ENCODE data around the gene MORC1. TPM values are rescaled to one million over a fixed set of nuclear protein-coding genes. Genes with fewer than 3 reads are reported as not detected.
"Not testable (repeated sequence)": the region's sequence is repeated elsewhere in the genome, so short reads cannot be mapped to it uniquely, and the experiment has no call there.

The MORC1 gene
- total and polyA plus RNA-seq, 3 donors from 2014 or later: 15.4 to 19.4 (median 16.0) TPM

DNA sequence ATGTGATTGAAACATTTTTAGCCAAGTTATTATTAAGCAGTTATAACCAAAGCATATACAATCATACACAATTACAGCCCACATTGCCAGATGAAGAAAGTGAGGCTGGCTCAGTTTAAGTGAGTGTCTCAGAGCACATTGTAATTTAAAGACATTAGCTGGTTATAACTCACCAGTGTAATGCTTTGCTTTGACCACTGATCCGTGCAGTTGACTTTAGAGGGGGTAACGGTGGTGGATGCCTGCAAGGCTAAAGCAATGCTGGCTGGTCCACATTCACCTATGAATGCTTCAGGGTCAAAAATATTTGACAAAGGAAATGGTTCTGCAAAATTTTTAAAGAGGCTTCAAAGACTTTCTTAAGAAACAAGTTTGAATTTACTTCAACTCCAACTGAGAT, 19.8 kb upstream of the MORC1 start:
- Histone ChIP-seq H3K4me1 (no peaks in the 10 kb centered on the region), H3K27me3 (no peaks in the 10 kb centered on the region), H3K36me3 (ENCODE audit: low read depth, missing control alignments) (no peaks in the 10 kb centered on the region), H3K9me3 (no peaks in the 10 kb centered on the region), H3K4me3 (no peak overlapping the region), H3K27ac (no peak overlapping the region)
- no peak for DNase-seq
- WGBS, 2 donors: 69 to 77% methylated on average over 2 of the region's 2 CpGs
- intact Hi-C loops (cut with DNase I; ENCODE audit: low total_unique reads): no loop called here
- no peak for TF ChIP-seq CTCF (IDR thresholded peaks at IDR 0.05)
- TF ChIP-seq POLR2A (IDR thresholded peaks at IDR 0.05): no peak

GRCh38 chr3:109136523-109136922, 18.6 kb upstream of the MORC1 start, which contains the start of gene C3orf85:
C3orf85 (plus strand) TSS chr3:109136719; CDS start chr3:109136848, 129 bp downstream.
- H3K36me3 ChIP-seq (ENCODE audit: low read depth, missing control alignments): no peaks in the 10 kb centered on the region
- intact Hi-C loops (cut with DNase I; ENCODE audit: low total_unique reads): no loop called here
- H3K27me3 ChIP-seq: no peaks in the 10 kb centered on the region
- WGBS, 2 donors: 90 to 95% methylated on average over 3 of the region's 3 CpGs
- no peak for DNase-seq
- H3K27ac ChIP-seq: no peak within 1 kb of the TSS
- TF ChIP-seq CTCF (IDR thresholded peaks at IDR 0.05) (no peak), POLR2A (IDR thresholded peaks at IDR 0.05) (no peak)
- H3K9me3 ChIP-seq: no peaks in the 10 kb centered on the region
- no peak within 1 kb of the TSS for H3K4me3 ChIP-seq
- no peaks in the 10 kb centered on the region for H3K4me1 ChIP-seq

- intact Hi-C loops (cut with DNase I; ENCODE audit: low total_unique reads); H3K27ac ChIP-seq; DNase-seq; H3K36me3 ChIP-seq (ENCODE audit: low read depth, missing control alignments); H3K9me3 ChIP-seq; H3K4me1 ChIP-seq; H3K27me3 ChIP-seq; H3K4me3 ChIP-seq: not testable (repeated sequence)
- WGBS, 2 donors: 83 to 98% methylated on average over 5 of the region's 5 CpGs
Measured at GRCh38 chr3:109133474-109133816, 15.5 kb upstream of the MORC1 start.

DNA sequence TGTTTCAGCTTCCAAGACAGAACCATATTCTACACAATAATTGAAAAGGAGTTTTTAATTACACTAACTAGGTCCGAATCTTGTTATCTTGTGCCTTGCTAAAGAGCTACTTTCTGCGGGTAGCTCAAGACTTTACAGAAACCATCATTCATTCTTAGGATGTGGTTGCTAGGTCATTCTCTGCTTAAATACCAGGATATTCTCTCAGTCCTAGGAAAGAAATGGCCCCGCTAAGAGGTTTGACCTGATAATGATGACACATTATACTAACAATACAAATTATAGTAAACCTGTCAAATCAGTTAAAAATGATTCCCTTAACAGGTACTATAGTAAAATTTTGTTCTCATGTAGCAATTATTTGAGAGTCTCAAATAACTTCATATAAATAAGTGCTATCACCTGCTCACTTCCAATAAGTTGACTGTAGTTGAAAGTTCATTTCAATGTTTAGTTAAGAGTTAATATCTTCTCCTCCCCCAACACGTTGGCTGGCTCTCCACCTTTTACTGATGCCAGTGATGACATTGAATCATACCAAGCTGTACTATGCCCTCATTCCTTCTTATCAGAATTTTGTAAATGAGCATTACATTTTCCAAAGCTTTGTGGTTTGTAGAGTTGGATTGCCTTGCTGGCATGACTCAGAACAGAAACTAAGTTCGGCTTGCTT, 15.0 kb upstream of the MORC1 start:
- WGBS, 2 donors: 72 to 74% methylated on average over 5 of the region's 5 CpGs
- Histone ChIP-seq H3K4me3 (no peak overlapping the region), H3K36me3 (ENCODE audit: low read depth, missing control alignments) (no peaks in the 10 kb centered on the region), H3K9me3 (no peaks in the 10 kb centered on the region), H3K27ac (no peak overlapping the region), H3K27me3 (no peaks in the 10 kb centered on the region), H3K4me1 (no peaks in the 10 kb centered on the region)
- intact Hi-C loops (cut with DNase I; ENCODE audit: low total_unique reads): no loop called here
- TF ChIP-seq CTCF (IDR thresholded peaks at IDR 0.05) (no peak), POLR2A (IDR thresholded peaks at IDR 0.05) (no peak)
- no peak for DNase-seq

GRCh38 chr3:109131276-109131675, 13.3 kb upstream of the MORC1 start:
- intact Hi-C loops (cut with DNase I; ENCODE audit: low total_unique reads): no loop called here
- WGBS, 2 donors: 87% methylated on average over 4 of the region's 4 CpGs
- no peaks in the 10 kb centered on the region for H3K36me3 ChIP-seq (ENCODE audit: low read depth, missing control alignments)
- TF ChIP-seq CTCF (IDR thresholded peaks at IDR 0.05) (no peak), POLR2A (IDR thresholded peaks at IDR 0.05) (no peak)
- H3K9me3 ChIP-seq: no peaks in the 10 kb centered on the region
- no peak overlapping the region for H3K4me3 ChIP-seq
- no peaks in the 10 kb centered on the region for H3K4me1 ChIP-seq
- no peaks in the 10 kb centered on the region for H3K27me3 ChIP-seq
- no peak for DNase-seq
- H3K27ac ChIP-seq: no peak overlapping the region

Measured in testis (tissue), 3 donors.